Measurements from ENCODE around the gene FGF1. TPM values are rescaled to one million over a fixed set of nuclear protein-coding genes. Genes with fewer than 3 reads are reported as not detected.

FGF1 gene
- total RNA-seq, 4 donors from 2014 or later, result 0.51 to 5.7 (median 1.7) TPM; not detected in 1

GRCh38 chr5:142663246-142663645 lies 22.6 kb downstream of the FGF1 start:
- no peak for TF ChIP-seq POLR2A (IDR thresholded peaks at IDR 0.05)
- TF ChIP-seq CTCF (IDR thresholded peaks at IDR 0.05), result no peak
- no peak for DNase-seq
- H3K36me3 ChIP-seq, result no peaks in the 10 kb centered on the region
- H3K27me3 ChIP-seq, result no peaks in the 10 kb centered on the region
- H3K4me3 ChIP-seq, result no peak overlapping the region
- intact Hi-C loops (cut with DNase I; ENCODE audit: low total_unique reads), result no loop called here
- no peak overlapping the region for H3K27ac ChIP-seq
- H3K9me3 ChIP-seq, result no peaks in the 10 kb centered on the region
- H3K4me1 ChIP-seq, result no peaks in the 10 kb centered on the region

GRCh38 chr5:142661957-142662356 lies 23.9 kb downstream of the FGF1 start:
- Histone ChIP-seq H3K9me3 (no peaks in the 10 kb centered on the region), H3K4me1 (no peaks in the 10 kb centered on the region), H3K27ac (no peak overlapping the region), H3K27me3 (no peaks in the 10 kb centered on the region), H3K4me3 (no peak overlapping the region), H3K36me3 (no peaks in the 10 kb centered on the region)
- no peak for DNase-seq
- TF ChIP-seq CTCF (IDR thresholded peaks at IDR 0.05), result no peak
- no peak for TF ChIP-seq POLR2A (IDR thresholded peaks at IDR 0.05)
- intact Hi-C loops (cut with DNase I; ENCODE audit: low total_unique reads), result no loop called here

DNA sequence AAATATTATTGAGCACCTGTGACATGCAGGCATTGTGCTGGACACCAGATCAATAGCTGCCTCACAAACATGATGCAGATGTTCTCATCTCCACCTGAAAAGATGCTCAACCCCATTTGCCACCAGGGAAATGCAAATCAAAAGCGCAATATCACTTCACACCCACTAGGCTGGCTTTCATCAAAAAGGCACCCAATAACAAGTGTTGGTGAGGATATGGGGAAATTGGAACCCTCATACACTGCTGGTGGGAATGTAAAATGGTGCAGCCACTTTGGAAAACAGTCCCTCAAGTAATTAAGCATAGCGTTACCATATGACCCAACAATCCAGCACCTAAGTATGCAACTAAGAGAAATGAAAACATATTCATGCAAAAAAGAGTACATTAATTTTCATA lies 24.7 kb downstream of the FGF1 start:
- intact Hi-C loops (cut with DNase I; ENCODE audit: low total_unique reads), result no loop called here
- Histone ChIP-seq H3K27me3 (no peaks in the 10 kb centered on the region), H3K4me1 (no peaks in the 10 kb centered on the region), H3K27ac (no peak overlapping the region), H3K36me3 (no peaks in the 10 kb centered on the region), H3K4me3 (no peak overlapping the region), H3K9me3 (no peaks in the 10 kb centered on the region)
- TF ChIP-seq POLR2A (IDR thresholded peaks at IDR 0.05) (no peak), CTCF (IDR thresholded peaks at IDR 0.05) (no peak)
- DNase-seq, result no peak

DNA sequence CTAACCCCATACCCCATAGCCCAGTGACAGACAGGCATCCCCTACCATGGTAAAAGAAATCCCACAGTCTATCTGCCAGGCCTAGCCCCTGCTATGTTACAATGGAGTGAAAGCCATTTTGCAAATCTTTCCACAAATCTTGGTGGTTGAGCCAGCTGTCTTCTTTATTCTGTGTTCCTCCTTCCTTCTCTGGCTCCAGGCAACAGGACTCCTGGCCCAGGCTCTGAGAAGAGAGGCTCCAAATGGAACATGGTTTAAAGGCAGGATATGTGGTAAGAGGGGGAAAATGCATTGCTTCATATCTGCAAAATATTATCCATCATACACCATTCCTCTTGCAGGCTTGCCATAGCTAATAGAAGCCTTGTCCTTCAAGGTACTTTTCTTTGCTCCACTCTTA lies 25.2 kb downstream of the FGF1 start:
- Histone ChIP-seq H3K9me3 (no peaks in the 10 kb centered on the region), H3K27ac (no peak overlapping the region), H3K4me1 (no peaks in the 10 kb centered on the region), H3K27me3 (no peaks in the 10 kb centered on the region), H3K36me3 (no peaks in the 10 kb centered on the region), H3K4me3 (no peak overlapping the region)
- intact Hi-C loops (cut with DNase I; ENCODE audit: low total_unique reads), result no loop called here
- TF ChIP-seq POLR2A (IDR thresholded peaks at IDR 0.05), result no peak
- TF ChIP-seq CTCF (IDR thresholded peaks at IDR 0.05), result no peak
- DNase-seq, result no peak

DNA sequence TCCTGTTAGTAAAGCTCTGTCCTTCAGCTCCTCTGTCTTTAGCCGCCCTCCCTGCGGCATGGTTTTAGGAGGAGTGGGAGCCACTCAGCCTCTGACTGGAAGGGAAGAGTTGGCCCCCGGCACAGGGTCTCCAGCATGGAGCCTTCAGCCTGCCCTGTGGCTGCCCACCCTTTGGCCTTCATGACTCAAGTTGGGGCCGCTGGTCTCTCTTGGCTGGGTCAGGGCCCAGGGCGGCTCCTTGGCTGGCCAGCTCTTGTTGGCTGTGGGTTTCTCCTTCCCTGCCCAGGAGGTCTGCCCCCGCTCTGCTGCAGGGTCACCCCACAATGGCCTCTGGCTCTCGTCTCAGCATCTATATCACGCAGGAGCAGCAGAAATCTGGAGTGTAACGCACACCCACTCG lies 25.7 kb downstream of the FGF1 start:
- intact Hi-C loops (cut with DNase I; ENCODE audit: low total_unique reads), result no loop called here
- Histone ChIP-seq H3K27ac (peak overlapping the region in 1 of 2 donors; percentile 42), H3K36me3 (no peaks in the 10 kb centered on the region), H3K27me3 (no peaks in the 10 kb centered on the region), H3K9me3 (no peaks in the 10 kb centered on the region), H3K4me1 (no peaks in the 10 kb centered on the region), H3K4me3 (no peak overlapping the region)
- no peak for TF ChIP-seq POLR2A (IDR thresholded peaks at IDR 0.05)
- TF ChIP-seq CTCF (IDR thresholded peaks at IDR 0.05), result no peak
- no peak for DNase-seq

Measured in uterus (tissue), 4 donors.